H1 (cell line): Measurements from ENCODE around the gene ZPBP. TPM values are rescaled to one million over a fixed set of nuclear protein-coding genes. Genes with fewer than 3 reads are reported as not detected.

Experiments
- CTCF ChIA-PET: fragments of 300-600 bp; sonication (Branson Sonifier 250); formaldehyde crosslinking; loops from one replicate; lab custom pipeline; 2021; ENCODE audit not compliant: partially characterized antibody; lab: Charles Lee
- POLR2A ChIA-PET: fragments of 300-600 bp; sonication (Branson Sonifier 250); formaldehyde crosslinking; loops from one replicate; lab custom pipeline; 2021; ENCODE audit warnings: inconsistent platforms; ENCODE audit not compliant: partially characterized antibody; lab: Charles Lee
- DNase-seq, 2 experiments: peaks; one replicate each; pipeline versions ENCODE4 v3.0.0 to v3.0.0-alpha.2; 2010 to 2022; ENCODE audit warnings: low spot score in 2 of 2, low read depth in 1 of 2, mixed read lengths in 1 of 2
- FAIRE-seq: peaks from 2 replicates; lab custom pipeline; 2011; peaks lifted over from hg19 to GRCh38; lab: Jason Lieb, UNC
- H2AFZ ChIP-seq: 2 replicates; pipeline ENCODE4 v1.8.1; 2012; ENCODE audit warnings: low read length, inconsistent platforms
- H2AK5ac ChIP-seq: 2 replicates; pipeline ENCODE4 v1.6.1; 2013; ENCODE audit warnings: low read depth, low read length
- H2BK120ac ChIP-seq: replicated peaks from 2 replicates; pipeline ENCODE3; 2013; ENCODE audit warnings: low read depth, low read length, inconsistent platforms
- H2BK12ac ChIP-seq: 2 replicates; pipeline ENCODE4 v1.6.1; 2013; ENCODE audit warnings: low read depth, low read length
- H2BK15ac ChIP-seq: 2 replicates; pipeline ENCODE4 v1.6.1; 2013; ENCODE audit warnings: low read length
- H2BK20ac ChIP-seq: 2 replicates; pipeline ENCODE4 v1.6.1; 2013; ENCODE audit warnings: low read length
- H2BK5ac ChIP-seq: 2 replicates; pipeline ENCODE4 v1.6.1; 2013; ENCODE audit warnings: low read depth, low read length
- H3K14ac ChIP-seq: 2 replicates; pipeline ENCODE4 v1.6.1; 2013; ENCODE audit warnings: inconsistent platforms; ENCODE audit not compliant: insufficient read length
- H3K18ac ChIP-seq: 2 replicates; pipeline ENCODE4 v1.6.1; 2013; ENCODE audit warnings: low read length; ENCODE audit errors: extremely low read depth
- H3K23ac ChIP-seq: 2 replicates; pipeline ENCODE4 v1.6.1; 2013; ENCODE audit warnings: inconsistent platforms; ENCODE audit not compliant: insufficient read length
- H3K23me2 ChIP-seq: 2 replicates; pipeline ENCODE4 v1.6.1; 2013; ENCODE audit warnings: low read depth, low read length
- H3K27ac ChIP-seq: 2 replicates; pipeline ENCODE4 v1.6.1; 2011; ENCODE audit warnings: low read depth, low read length, inconsistent platforms
- H3K27me3 ChIP-seq, 4 experiments: replicated peaks in 1 of 4; 1 replicate in 1 of 4; 2 replicates in 3 of 4; pipeline versions ENCODE4 v1.6.1 to v1.8.1; 2011 to 2013; ENCODE audit warnings: low read length in 3 of 4, mild to moderate bottlenecking in 3 of 4, inconsistent platforms in 2 of 4, mixed read lengths in 2 of 4, moderate library complexity in 1 of 4; ENCODE audit not compliant: control insufficient read depth in 3 of 4, insufficient read depth in 3 of 4; ENCODE audit errors: extremely low read depth in 1 of 4
- H3K36me3 ChIP-seq, 4 experiments: 2 replicates each; pipeline versions ENCODE4 v1.6.1 to v1.8.1; 2011 to 2013; ENCODE audit warnings: mild to moderate bottlenecking in 4 of 4, low read length in 3 of 4, moderate library complexity in 2 of 4, control low read depth in 1 of 4, inconsistent platforms in 1 of 4; ENCODE audit not compliant: insufficient read depth in 4 of 4, control insufficient read depth in 2 of 4
- H3K4ac ChIP-seq: replicated peaks from 2 replicates; pipeline ENCODE3; 2013; ENCODE audit warnings: low read length, low read depth, mixed read lengths, inconsistent platforms; ENCODE audit not compliant: insufficient read length
- H3K4me1 ChIP-seq, 4 experiments: replicated peaks in 1 of 4; 1 replicate in 1 of 4; 2 replicates in 3 of 4; pipeline versions ENCODE4 v1.6.1 to v1.8.1; 2011 to 2013; ENCODE audit warnings: low read length in 3 of 4, inconsistent platforms in 2 of 4, mixed read lengths in 1 of 4; ENCODE audit not compliant: insufficient read depth in 4 of 4, control insufficient read depth in 3 of 4
- H3K4me2 ChIP-seq, 2 experiments: 2 replicates each; pipeline versions ENCODE4 v1.6.1 to v1.8.1; 2011 to 2013; ENCODE audit warnings: low read depth in 2 of 2, low read length in 2 of 2, control low read depth in 1 of 2, inconsistent platforms in 1 of 2, mild to moderate bottlenecking in 1 of 2; ENCODE audit not compliant: insufficient read depth in 1 of 2
- H3K4me3 ChIP-seq, 4 experiments: fragments of 200-600, 300-600 bp in 1 of 4; sonication (generic), shearing (Covaris generic), sonication (Bioruptor Twin) in 1 of 4; 2 replicates each; pipeline versions ENCODE4 v1.5.1 to v1.8.1; 2011 to 2016; ENCODE audit warnings: low read length in 4 of 4, low read depth in 3 of 4, control low read depth in 2 of 4, inconsistent platforms in 2 of 4, mild to moderate bottlenecking in 2 of 4, mixed read lengths in 1 of 4, moderate library complexity in 1 of 4; ENCODE audit not compliant: insufficient read depth in 2 of 4; ENCODE audit errors: extremely low read depth in 1 of 4
- H3K56ac ChIP-seq: replicated peaks from 2 replicates; pipeline ENCODE3; 2013; ENCODE audit warnings: low read depth, mild to moderate bottlenecking, mixed read lengths, low read length, inconsistent platforms; ENCODE audit not compliant: insufficient read length
- H3K79me1 ChIP-seq: 2 replicates; pipeline ENCODE4 v1.6.1; 2013; ENCODE audit warnings: low read depth, low read length, control low read depth
- H3K79me2 ChIP-seq, 2 experiments: 2 replicates each; pipeline versions ENCODE4 v1.6.1 to v1.8.1; 2012 to 2013; ENCODE audit warnings: low read length in 2 of 2, mild to moderate bottlenecking in 2 of 2, inconsistent platforms in 1 of 2; ENCODE audit not compliant: insufficient read depth in 2 of 2, control insufficient read depth in 1 of 2
- H3K9ac ChIP-seq, 4 experiments: replicated peaks in 1 of 4; 1 replicate in 1 of 4; 2 replicates in 3 of 4; pipeline versions ENCODE4 v1.6.1 to v1.8.1; 2011 to 2013; ENCODE audit warnings: low read depth in 3 of 4, low read length in 3 of 4, control low read depth in 2 of 4, mild to moderate bottlenecking in 2 of 4, moderate library complexity in 2 of 4, inconsistent platforms in 1 of 4; ENCODE audit errors: extremely low read depth in 1 of 4
- H3K9me3 ChIP-seq, 2 experiments: 2 replicates each; pipeline versions ENCODE4 v1.6.1 to v1.8.1; 2012 to 2013; ENCODE audit warnings: mild to moderate bottlenecking in 2 of 2, moderate library complexity in 2 of 2, control low read depth in 1 of 2, inconsistent platforms in 1 of 2, low read depth in 1 of 2, low read length in 1 of 2, mixed read lengths in 1 of 2; ENCODE audit not compliant: insufficient read depth in 2 of 2
- H4K20me1 ChIP-seq, 2 experiments: replicated peaks in 1 of 2; 2 replicates each; pipeline versions ENCODE3 to v1.8.1; 2011 to 2013; ENCODE audit warnings: inconsistent platforms in 2 of 2, low read length in 2 of 2, mild to moderate bottlenecking in 1 of 2; ENCODE audit not compliant: insufficient read depth in 2 of 2, control insufficient read depth in 1 of 2
- H4K5ac ChIP-seq: 2 replicates; pipeline ENCODE4 v1.6.1; 2013; ENCODE audit warnings: low read length, low read depth, mixed read lengths, inconsistent platforms; ENCODE audit not compliant: insufficient read length
- H4K8ac ChIP-seq: 2 replicates; pipeline ENCODE4 v1.8.0; 2013; ENCODE audit warnings: mild to moderate bottlenecking, moderate library complexity, low read length, inconsistent platforms; ENCODE audit not compliant: insufficient read depth; ENCODE audit errors: extremely low read depth
- H4K91ac ChIP-seq: replicated peaks from 2 replicates; pipeline ENCODE3; 2013; ENCODE audit warnings: low read length, mixed read lengths, inconsistent platforms; ENCODE audit not compliant: insufficient read length
- BCL11A ChIP-seq, 2 experiments: IDR thresholded peaks; one replicate each; pipeline ENCODE4 v1.6.1; 2011; ENCODE audit warnings: low read depth in 2 of 2, low read length in 2 of 2, mild to moderate bottlenecking in 2 of 2
- CBX5 ChIP-seq: fragments of 300-800, 300-1000 bp; sonication (generic); IDR thresholded peaks from 2 replicates; pipeline ENCODE4 v1.7.1; 2016; ENCODE audit warnings: antibody characterized with exemption, low read length, low read depth
- JUN ChIP-seq: IDR thresholded peaks from 2 replicates; pipeline ENCODE4 v1.6.1; 2011; ENCODE audit warnings: low read depth, mild to moderate bottlenecking, improper control_type of control experiment, low read length
- JUND ChIP-seq: IDR thresholded peaks from 2 replicates; pipeline ENCODE4 v1.6.1; 2011; ENCODE audit warnings: mild to moderate bottlenecking, improper control_type of control experiment, low read length
- KDM1A ChIP-seq: fragments of 200-600, 300-600 bp; sonication (generic); IDR thresholded peaks from 2 replicates; pipeline ENCODE4 v1.7.1; 2016; ENCODE audit warnings: mild to moderate bottlenecking, low read length, borderline replicate concordance
- KDM4A ChIP-seq: IDR thresholded peaks from one replicate; pipeline ENCODE4 v1.7.1; 2012; ENCODE audit warnings: low read depth, mild to moderate bottlenecking, moderate library complexity, low read length, inconsistent platforms; ENCODE audit not compliant: severe bottlenecking
- KDM5A ChIP-seq: fragments of 200-600 bp; IDR thresholded peaks from 2 replicates; pipeline ENCODE4 v1.7.1; 2012; ENCODE audit warnings: mild to moderate bottlenecking, low read length, inconsistent platforms, mixed read lengths
- NRF1 ChIP-seq: IDR thresholded peaks from 2 replicates; pipeline ENCODE4 v1.6.1; 2011; ENCODE audit warnings: mild to moderate bottlenecking, low read depth, low read length, improper control_type of control experiment
- PHF8 ChIP-seq: fragments of 200-600 bp; sonication (generic); conservative IDR thresholded peaks from 2 replicates; pipeline ENCODE4 v1.7.1; 2012; ENCODE audit warnings: low read depth, mild to moderate bottlenecking, inconsistent platforms, low read length, moderate library complexity
- SIN3A ChIP-seq, 2 experiments: IDR thresholded peaks in 1 of 2; conservative IDR thresholded peaks in 1 of 2; 2 replicates each; pipeline ENCODE4 v1.6.1; 2011 to 2012; ENCODE audit warnings: low read length in 2 of 2, improper control_type of control experiment in 1 of 2, low read depth in 1 of 2, mild to moderate bottlenecking in 1 of 2
- SIRT6 ChIP-seq: IDR thresholded peaks from one replicate; pipeline ENCODE4 v1.7.1; 2012; ENCODE audit warnings: low read length, inconsistent platforms
- SP1 ChIP-seq: IDR thresholded peaks from 2 replicates; pipeline ENCODE4 v1.6.1; 2011; ENCODE audit warnings: low read depth, low read length
- SP4 ChIP-seq: IDR thresholded peaks from 2 replicates; pipeline ENCODE4 v1.6.1; 2012; ENCODE audit warnings: low read length, inconsistent platforms
- TAF7 ChIP-seq: optimal IDR thresholded peaks from 2 replicates; pipeline ENCODE3; 2011; ENCODE audit warnings: low read depth, mild to moderate bottlenecking, inconsistent platforms, low read length, moderate library complexity, borderline replicate concordance
- TEAD4 ChIP-seq: IDR thresholded peaks from 2 replicates; pipeline ENCODE4 v1.6.1; 2012; ENCODE audit warnings: low read depth, low read length, inconsistent platforms, mixed read lengths
- WGBS, 2 experiments: shearing (Covaris generic) in 1 of 2; methylation state at CpG; one replicate each; pipeline versions ENCODE4 v1.1.6 to v1.1.7; 2013 to 2015; ENCODE audit warnings: low lambda C conversion rate in 2 of 2, mixed read lengths in 2 of 2, inconsistent platforms in 1 of 2, low coverage in 1 of 2, missing lambda C conversion rate in 1 of 2; ENCODE audit not compliant: insufficient replicate concordance in 2 of 2, insufficient coverage in 1 of 2, insufficient read length in 1 of 2; ENCODE audit errors: extremely low coverage in 1 of 2, missing lambda C conversion rate in 1 of 2; 5-methylcytosine and 5-hydroxymethylcytosine counted together
- polyA plus RNA-seq, 7 experiments: library from polyadenylated mRNA; depleted of rRNA in 3 of 7; stranded (reverse) in 5 of 7; unstranded in 2 of 7; fragments of >200 nt in 5 of 7; fragments of 200-250 nt in 2 of 7; gene quantifications; 1 replicate in 5 of 7; 2 replicates in 1 of 7; 4 replicates in 1 of 7; pipeline versions ENCODE4 v1.2.1 to v1.2.3, GENCODE V29; 2011 to 2013; ENCODE audit warnings: missing spikeins in 2 of 7, mixed read lengths in 2 of 7
- total RNA-seq: library from RNA; stranded (reverse); fragmentation: NEBNext Ultra II Directional; extraction: Animal tissue kit (Norgen Biotek cat#: 25700); gene quantifications from 2 replicates; pipeline ENCODE4 v1.2.1, GENCODE V29; 2021
- TF ChIP-seq, protein P1 (sequence below): IDR thresholded peaks from 2 replicates; pipeline ENCODE4 v1.6.1; 2012; ENCODE audit warnings: inconsistent platforms

The ZPBP gene
- total and polyA plus RNA-seq, 2 of the 8 experiments (the other 6 are each of a cell fraction or from before 2014, with no cell fraction given), result not detected

DNA sequence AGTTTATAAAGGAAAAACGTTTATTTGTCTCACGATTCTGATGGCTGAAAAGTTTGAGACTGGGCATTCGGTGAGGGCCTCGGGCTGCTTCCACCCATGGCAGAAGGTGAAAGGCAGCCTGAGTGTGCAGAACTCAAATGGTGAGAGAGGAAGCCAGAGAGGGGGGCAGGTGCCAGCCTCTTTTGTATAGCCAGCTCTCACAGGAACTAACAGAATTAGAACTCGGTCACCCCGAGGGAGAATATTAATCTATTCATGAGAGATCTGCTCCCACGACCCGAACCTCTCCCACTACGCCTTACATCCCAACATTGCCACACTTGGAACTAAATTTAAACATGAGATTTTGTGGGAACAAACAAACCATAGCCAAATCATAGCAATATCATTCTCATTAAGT is 112.6 kb downstream of the ZPBP start:
- H2BK15ac ChIP-seq, result no peak overlapping the region
- FAIRE-seq (no peak), DNase-seq (no peak)
- POLR2A ChIA-PET, result no interaction called here
- H3K14ac ChIP-seq, result no peak overlapping the region
- no peaks in the 10 kb centered on the region for H3K79me1 ChIP-seq
- CTCF ChIA-PET, result no interaction called here
- H2BK20ac ChIP-seq, result no peak overlapping the region
- no peaks in the 10 kb centered on the region for H3K36me3 ChIP-seq
- H2BK12ac ChIP-seq, result no peak overlapping the region
- H4K8ac ChIP-seq, result no peak overlapping the region; the same call in 1 of the 2 replicates
- no peak overlapping the region for H3K4ac ChIP-seq
- no peak overlapping the region for H4K5ac ChIP-seq
- no peak overlapping the region for H3K4me2 ChIP-seq
- H2AFZ ChIP-seq, result no peak overlapping the region
- no peaks in the 10 kb centered on the region for H3K27me3 ChIP-seq
- H3K27ac ChIP-seq, result no peak overlapping the region
- H2BK120ac ChIP-seq, result no peak overlapping the region
- no peak overlapping the region for H3K23ac ChIP-seq
- no peak overlapping the region for H3K9ac ChIP-seq
- no peaks in the 10 kb centered on the region for H3K4me1 ChIP-seq
- H4K91ac ChIP-seq, result no peak overlapping the region
- H2AK5ac ChIP-seq, result no peak overlapping the region
- no peak overlapping the region for H3K4me3 ChIP-seq
- no peaks in the 10 kb centered on the region for H3K79me2 ChIP-seq
- no peak for TF ChIP-seq SIRT6
- no peak for TF ChIP-seq CBX5
- no peak for TF ChIP-seq NRF1
- TF ChIP-seq KDM4A, result no peak
- no peak for TF ChIP-seq SP4
- TF ChIP-seq KDM1A, result no peak
- TF ChIP-seq KDM5A, result no peak
- TF ChIP-seq JUND, result no peak
- TF ChIP-seq, protein P1, sequence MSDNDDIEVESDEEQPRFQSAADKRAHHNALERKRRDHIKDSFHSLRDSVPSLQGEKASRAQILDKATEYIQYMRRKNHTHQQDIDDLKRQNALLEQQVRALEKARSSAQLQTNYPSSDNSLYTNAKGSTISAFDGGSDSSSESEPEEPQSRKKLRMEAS, result no peak
- TF ChIP-seq SP1, result no peak
- no peak for TF ChIP-seq JUN
- TF ChIP-seq PHF8, result no peak
- TF ChIP-seq BCL11A (IDR thresholded peaks at IDR 0.05; ENCODE audit: low read depth in 2 of 2, low read length in 2 of 2), result no peak
- TF ChIP-seq TEAD4, result no peak
- TF ChIP-seq SIN3A (conservative IDR thresholded peaks at IDR 0.05 in 1 of 2, IDR thresholded peaks at IDR 0.05 in 1 of 2; ENCODE audit: low read depth in 1 of 2, low read length in 2 of 2), result no peak
- TF ChIP-seq TAF7, result no peak
- H3K18ac ChIP-seq, result no peak overlapping the region
- WGBS, 2 experiments, result 84% methylated on average over 9 of the region's 9 CpGs; no CpG with 5 or more reads in 1 of the 2 experiments
- H3K23me2 ChIP-seq, result no peaks in the 10 kb centered on the region
- no peaks in the 10 kb centered on the region for H4K20me1 ChIP-seq
- H3K56ac ChIP-seq, result no peak overlapping the region
- no peak overlapping the region for H2BK5ac ChIP-seq
- no peaks in the 10 kb centered on the region for H3K9me3 ChIP-seq
